Measurements from ENCODE around the gene MEIS2.

Gene MEIS2

GRCh38 chr15:37125143-37125542 is 24.8 kb upstream of the MEIS2 start:
- Mint-ChIP-seq H3K4me1 (no peaks in the 10 kb centered on the region), H3K4me3 (no peak overlapping the region), H3K27me3 (peaks cover under 1% of the 10 kb centered on the region), H3K9me3 (no peaks in the 10 kb centered on the region), H3K27ac (no peak overlapping the region)
- ATAC-seq (no peak), DNase-seq (no peak)

GRCh38 chr15:37124331-37124730 is 24.0 kb upstream of the MEIS2 start:
- no peak overlapping the region for H3K4me3 Mint-ChIP-seq
- H3K4me1 Mint-ChIP-seq: no peaks in the 10 kb centered on the region
- no peaks in the 10 kb centered on the region for H3K27me3 Mint-ChIP-seq
- H3K27ac Mint-ChIP-seq: no peak overlapping the region
- no peak for ATAC-seq
- H3K9me3 Mint-ChIP-seq: no peaks in the 10 kb centered on the region
- no peak for DNase-seq

- H3K4me1 Mint-ChIP-seq: no peaks in the 10 kb centered on the region
- no peak overlapping the region for H3K4me3 Mint-ChIP-seq
- DNase-seq (no peak), ATAC-seq (no peak)
- H3K27ac Mint-ChIP-seq: no peak overlapping the region
- no peaks in the 10 kb centered on the region for H3K27me3 Mint-ChIP-seq
- H3K9me3 Mint-ChIP-seq: no peaks in the 10 kb centered on the region
Observed at GRCh38 chr15:37122703-37123102, 22.4 kb upstream of the MEIS2 start.

GRCh38 chr15:37121492-37121891 is 21.1 kb upstream of the MEIS2 start:
- H3K9me3 Mint-ChIP-seq: no peaks in the 10 kb centered on the region
- H3K4me3 Mint-ChIP-seq: no peak overlapping the region
- no peak for DNase-seq
- no peak overlapping the region for H3K27ac Mint-ChIP-seq
- H3K27me3 Mint-ChIP-seq: no peaks in the 10 kb centered on the region
- no peaks in the 10 kb centered on the region for H3K4me1 Mint-ChIP-seq
- ATAC-seq: no peak

- no peaks in the 10 kb centered on the region for H3K9me3 Mint-ChIP-seq
- no peak overlapping the region for H3K4me3 Mint-ChIP-seq
- DNase-seq (no peak), ATAC-seq (no peak)
- H3K27me3 Mint-ChIP-seq: peaks cover 29% of the 10 kb centered on the region
- H3K4me1 Mint-ChIP-seq: no peaks in the 10 kb centered on the region
- H3K27ac Mint-ChIP-seq: no peak overlapping the region
Observed at GRCh38 chr15:37117030-37117429, 16.7 kb upstream of the MEIS2 start.

- H3K4me1 Mint-ChIP-seq: peaks cover 10% of the 10 kb centered on the region
- H3K27me3 Mint-ChIP-seq: peaks cover 43% of the 10 kb centered on the region
- DNase-seq (no peak), ATAC-seq (no peak)
- H3K4me3 Mint-ChIP-seq: no peak overlapping the region
- no peaks in the 10 kb centered on the region for H3K9me3 Mint-ChIP-seq
- H3K27ac Mint-ChIP-seq: no peak overlapping the region
Observed at GRCh38 chr15:37115538-37115937, 15.2 kb upstream of the MEIS2 start.

GRCh38 chr15:37112971-37113670 is 12.8 kb upstream of the MEIS2 start:
- H3K4me3 Mint-ChIP-seq: no peak overlapping the region
- ATAC-seq: no peak
- peaks cover 68% of the 10 kb centered on the region for H3K27me3 Mint-ChIP-seq
- DNase-seq: no peak
- H3K4me1 Mint-ChIP-seq: peaks cover 22% of the 10 kb centered on the region
- H3K27ac Mint-ChIP-seq: no peak overlapping the region
- H3K9me3 Mint-ChIP-seq: peaks cover 0 to 7% of the 10 kb centered on the region in 2 donors

GRCh38 chr15:37112171-37112570 is 11.8 kb upstream of the MEIS2 start:
- DNase-seq (no peak), ATAC-seq (no peak)
- Mint-ChIP-seq H3K27ac (no peak overlapping the region), H3K9me3 (peaks cover 5 to 7% of the 10 kb centered on the region in 2 donors), H3K4me1 (peaks cover 22% of the 10 kb centered on the region), H3K4me3 (no peak overlapping the region), H3K27me3 (peaks cover 77% of the 10 kb centered on the region)

- Mint-ChIP-seq H3K9me3 (peaks cover 5 to 7% of the 10 kb centered on the region in 2 donors), H3K27me3 (peaks cover 85% of the 10 kb centered on the region), H3K4me1 (peaks cover 22% of the 10 kb centered on the region), H3K4me3 (peak overlapping the region; percentile 35 to 60), H3K27ac (no peak overlapping the region)
- ATAC-seq (no peak), DNase-seq (no peak)
Observed at GRCh38 chr15:37111427-37111717, 11.0 kb upstream of the MEIS2 start.

- DNase-seq (no peak), ATAC-seq (no peak)
- peak overlapping the region in 1 of 2 donors; percentile 63 for H3K4me3 Mint-ChIP-seq
- peak overlapping the region in 1 of 2 donors; percentile 44 for H3K27ac Mint-ChIP-seq
- peaks cover 88% of the 10 kb centered on the region for H3K27me3 Mint-ChIP-seq
- peaks cover 22% of the 10 kb centered on the region for H3K4me1 Mint-ChIP-seq
- H3K9me3 Mint-ChIP-seq: peaks cover 5 to 7% of the 10 kb centered on the region in 2 donors
Observed at GRCh38 chr15:37109872-37110572, 9.7 kb upstream of the MEIS2 start.

GRCh38 chr15:37109168-37109871 is 9.0 kb upstream of the MEIS2 start:
- H3K9me3 Mint-ChIP-seq: peaks cover 5 to 7% of the 10 kb centered on the region in 2 donors
- no peak for DNase-seq
- peak overlapping the region in 1 of 2 donors; percentile 35 for H3K27ac Mint-ChIP-seq
- no peak for ATAC-seq
- H3K4me3 Mint-ChIP-seq: no peak overlapping the region
- H3K4me1 Mint-ChIP-seq: peaks cover 22% of the 10 kb centered on the region
- peaks cover 95% of the 10 kb centered on the region for H3K27me3 Mint-ChIP-seq

- Mint-ChIP-seq H3K4me3 (no peak overlapping the region), H3K27me3 (peaks cover 100% of the 10 kb centered on the region), H3K4me1 (peaks cover 22% of the 10 kb centered on the region), H3K27ac (no peak overlapping the region), H3K9me3 (peaks cover 5 to 7% of the 10 kb centered on the region in 2 donors)
- no peak for ATAC-seq
- DNase-seq: no peak
Observed at GRCh38 chr15:37108381-37109167, 8.2 kb upstream of the MEIS2 start.

- H3K4me3 Mint-ChIP-seq: no peak overlapping the region
- no peak for DNase-seq
- H3K27me3 Mint-ChIP-seq: peaks cover 100% of the 10 kb centered on the region
- peaks cover 5 to 7% of the 10 kb centered on the region in 2 donors for H3K9me3 Mint-ChIP-seq
- no peak for ATAC-seq
- peaks cover 22% of the 10 kb centered on the region for H3K4me1 Mint-ChIP-seq
- H3K27ac Mint-ChIP-seq: no peak overlapping the region
Observed at GRCh38 chr15:37107744-37108380, 7.5 kb upstream of the MEIS2 start.

GRCh38 chr15:37107071-37107743 is 6.9 kb upstream of the MEIS2 start:
- Mint-ChIP-seq H3K27me3 (peaks cover 100% of the 10 kb centered on the region), H3K27ac (no peak overlapping the region), H3K9me3 (peaks cover 5 to 11% of the 10 kb centered on the region in 2 donors), H3K4me3 (no peak overlapping the region), H3K4me1 (peaks cover 28% of the 10 kb centered on the region)
- ATAC-seq: no peak
- DNase-seq: no peak

Data from stimulated activated naive CD8-positive, alpha-beta T cell treated with anti-CD3 and anti-CD28 coated beads, Interleukin-15, amount 100 ng/mL, for 72 hours (primary cell).